Neutrophil (primary cell): ENCODE results near the gene LY6G5C.

Experiments
- H3K27ac ChIP-seq: fragments of 200-600 bp; sonication (generic); 2 replicates; pipeline ENCODE4 v1.5.1; 2016; ENCODE audit warnings: mild to moderate bottlenecking, moderate library complexity
- H3K27me3 ChIP-seq: fragments of 200-600 bp; sonication (generic); 2 replicates; pipeline ENCODE4 v1.6.0; 2016; ENCODE audit warnings: mild to moderate bottlenecking
- H3K36me3 ChIP-seq: fragments of 200-600 bp; sonication (generic); 2 replicates; pipeline ENCODE4 v1.5.1; 2017
- H3K4me1 ChIP-seq, 2 experiments: fragments of 200-600 bp in 1 of 2; sonication (generic) in 1 of 2; 1 replicate in 1 of 2; 2 replicates in 1 of 2; pipeline versions ENCODE4 v1.5.1 to v1.6.1; 2013 to 2016; ENCODE audit warnings: low read depth in 1 of 2, low read length in 1 of 2, mild to moderate bottlenecking in 1 of 2, moderate library complexity in 1 of 2; ENCODE audit not compliant: control insufficient read depth in 1 of 2, insufficient read depth in 1 of 2
- H3K4me3 ChIP-seq, 2 experiments: fragments of 200-600 bp in 1 of 2; sonication (generic) in 1 of 2; 1 replicate in 1 of 2; 2 replicates in 1 of 2; pipeline ENCODE4 v1.5.1; 2013 to 2016; ENCODE audit warnings: low read depth in 1 of 2, low read length in 1 of 2, mild to moderate bottlenecking in 1 of 2, moderate library complexity in 1 of 2
- H3K9me3 ChIP-seq: fragments of 200-600 bp; sonication (generic); 2 replicates; pipeline ENCODE4 v1.5.1; 2016
- CTCF ChIP-seq: fragments of 200-600 bp; sonication (generic); IDR thresholded peaks from 2 replicates; pipeline ENCODE4 v1.5.1; 2016; ENCODE audit warnings: antibody characterized with exemption

Gene LY6G5C

GRCh38 chr6:31718265-31718664, 37.4 kb upstream of the LY6G5C start:
- no peaks in the 10 kb centered on the region for H3K4me1 ChIP-seq
- peaks cover 5% of the 10 kb centered on the region for H3K27me3 ChIP-seq
- no peaks in the 10 kb centered on the region for H3K36me3 ChIP-seq
- TF ChIP-seq CTCF = no peak
- no peak overlapping the region for H3K4me3 ChIP-seq
- no peak overlapping the region for H3K27ac ChIP-seq
- H3K9me3 ChIP-seq = no peaks in the 10 kb centered on the region

- Histone ChIP-seq H3K9me3 (no peaks in the 10 kb centered on the region), H3K27me3 (no peaks in the 10 kb centered on the region), H3K36me3 (no peaks in the 10 kb centered on the region), H3K27ac (no peak overlapping the region), H3K4me1 (no peaks in the 10 kb centered on the region), H3K4me3 (no peak overlapping the region)
- TF ChIP-seq CTCF = no peak
Observed at GRCh38 chr6:31717499-31718222, 36.8 kb upstream of the LY6G5C start.

- H3K27me3 ChIP-seq = no peaks in the 10 kb centered on the region
- H3K27ac ChIP-seq = no peak within 1 kb of the TSS
- no peak within 1 kb of the TSS for H3K4me3 ChIP-seq
- no peak for TF ChIP-seq CTCF
- no peaks in the 10 kb centered on the region for H3K36me3 ChIP-seq
- H3K4me1 ChIP-seq = peaks cover 14 to 15% of the 10 kb centered on the region in 2 experiments
- no peaks in the 10 kb centered on the region for H3K9me3 ChIP-seq
Observed at GRCh38 chr6:31715022-31715958, 34.4 kb upstream of the LY6G5C start, which contains the start of gene LY6G6D. Gene LY6G6D (plus strand): TSS chr6:31715348. CDS start chr6:31715356, 8 bp downstream.

GRCh38 chr6:31713991-31714684, 33.3 kb upstream of the LY6G5C start:
- Histone ChIP-seq H3K4me1 (peaks cover 14 to 15% of the 10 kb centered on the region in 2 experiments), H3K4me3 (no peak overlapping the region), H3K9me3 (no peaks in the 10 kb centered on the region), H3K36me3 (no peaks in the 10 kb centered on the region), H3K27me3 (no peaks in the 10 kb centered on the region), H3K27ac (no peak overlapping the region)
- TF ChIP-seq CTCF = no peak

- H3K27me3 ChIP-seq = no peaks in the 10 kb centered on the region
- no peaks in the 10 kb centered on the region for H3K9me3 ChIP-seq
- no peak overlapping the region for H3K4me3 ChIP-seq
- TF ChIP-seq CTCF = no peak
- no peaks in the 10 kb centered on the region for H3K36me3 ChIP-seq
- H3K4me1 ChIP-seq = peaks cover 14 to 15% of the 10 kb centered on the region in 2 experiments
- no peak overlapping the region for H3K27ac ChIP-seq
Observed at GRCh38 chr6:31713465-31713864, 32.6 kb upstream of the LY6G5C start.
